Cardiac fibroblast (primary cell): ENCODE data around the gene FSTL4.
"Not testable (repeated sequence)": the region's sequence is repeated elsewhere in the genome, so short reads cannot be mapped to it uniquely, and the experiment has no call there.

Experiments used
- DNase-seq, 2 donors: peaks; one replicate each; pipeline versions ENCODE4 v3.0.0 to v3.0.0-alpha.2; 2010; ENCODE audit warnings: low read depth in 2 of 2
- H3K4me3 ChIP-seq, 2 donors: replicated peaks in 1 of 2; 1 replicate in 1 of 2; 2 replicates in 1 of 2; pipeline ENCODE4 v1.5.1; 2011; ENCODE audit warnings: low read depth in 2 of 2, low read length in 2 of 2, mild to moderate bottlenecking in 2 of 2, moderate library complexity in 1 of 2
- TF ChIP-seq, protein P1 (sequence below): IDR thresholded peaks from one replicate; pipeline ENCODE4 v1.5.1; 2011; ENCODE audit warnings: low read depth, mild to moderate bottlenecking, low read length, inconsistent platforms

FSTL4 gene

DNA sequence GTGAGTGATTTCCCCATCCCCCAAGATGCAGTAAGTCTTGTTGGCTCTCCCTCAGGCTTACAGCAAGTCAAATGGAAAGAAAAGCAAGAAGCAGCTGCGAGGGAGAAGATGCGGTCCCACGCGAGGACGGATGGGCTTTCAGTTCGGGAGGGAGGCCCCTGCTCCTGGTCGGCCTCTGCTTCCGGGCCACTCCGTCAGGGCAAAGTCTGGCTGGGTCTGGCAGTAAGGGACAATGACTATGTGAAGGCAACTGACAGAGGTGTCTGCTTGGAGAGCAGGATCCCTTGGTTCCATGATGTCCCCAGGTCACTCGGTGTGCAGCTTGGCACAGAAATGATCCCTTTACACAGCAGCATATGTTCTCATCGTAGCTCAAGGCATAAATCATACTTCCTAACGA, 413.8 kb downstream of the FSTL4 start:
- DNase-seq = no peak
- TF ChIP-seq, protein P1, sequence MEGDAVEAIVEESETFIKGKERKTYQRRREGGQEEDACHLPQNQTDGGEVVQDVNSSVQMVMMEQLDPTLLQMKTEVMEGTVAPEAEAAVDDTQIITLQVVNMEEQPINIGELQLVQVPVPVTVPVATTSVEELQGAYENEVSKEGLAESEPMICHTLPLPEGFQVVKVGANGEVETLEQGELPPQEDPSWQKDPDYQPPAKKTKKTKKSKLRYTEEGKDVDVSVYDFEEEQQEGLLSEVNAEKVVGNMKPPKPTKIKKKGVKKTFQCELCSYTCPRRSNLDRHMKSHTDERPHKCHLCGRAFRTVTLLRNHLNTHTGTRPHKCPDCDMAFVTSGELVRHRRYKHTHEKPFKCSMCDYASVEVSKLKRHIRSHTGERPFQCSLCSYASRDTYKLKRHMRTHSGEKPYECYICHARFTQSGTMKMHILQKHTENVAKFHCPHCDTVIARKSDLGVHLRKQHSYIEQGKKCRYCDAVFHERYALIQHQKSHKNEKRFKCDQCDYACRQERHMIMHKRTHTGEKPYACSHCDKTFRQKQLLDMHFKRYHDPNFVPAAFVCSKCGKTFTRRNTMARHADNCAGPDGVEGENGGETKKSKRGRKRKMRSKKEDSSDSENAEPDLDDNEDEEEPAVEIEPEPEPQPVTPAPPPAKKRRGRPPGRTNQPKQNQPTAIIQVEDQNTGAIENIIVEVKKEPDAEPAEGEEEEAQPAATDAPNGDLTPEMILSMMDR = no peak
- no peak overlapping the region for H3K4me3 ChIP-seq

DNA sequence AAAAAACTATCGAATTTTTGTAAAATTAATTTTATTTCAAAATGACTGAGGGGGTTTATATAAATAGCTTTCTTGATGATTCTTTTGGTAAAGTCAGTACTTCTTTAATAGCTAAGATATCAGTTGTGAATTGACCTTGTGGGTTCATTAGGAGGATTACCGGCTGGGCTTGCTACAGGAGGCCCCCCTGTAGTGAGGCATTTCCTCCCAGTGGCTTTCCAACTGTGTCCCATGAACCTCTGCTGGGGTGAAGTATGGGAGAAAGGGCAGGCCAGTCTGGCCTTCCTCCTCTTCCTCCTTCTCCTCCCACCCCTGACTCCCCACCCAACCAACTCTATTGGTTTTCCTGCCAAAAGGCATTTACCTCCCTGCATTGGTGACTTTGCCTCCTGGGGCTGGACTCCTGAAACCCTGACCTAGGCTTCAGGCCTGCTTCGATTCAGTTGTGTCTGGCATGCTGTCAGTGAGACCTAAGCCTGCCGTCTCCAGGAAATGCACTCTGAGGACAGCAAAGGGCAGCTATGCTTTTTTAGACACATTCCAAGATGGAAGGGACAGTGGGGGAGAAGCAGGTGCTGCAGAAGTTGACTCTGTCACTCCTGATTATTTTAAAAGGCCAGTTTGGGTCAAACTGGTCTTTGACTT, 415.8 kb downstream of the FSTL4 start:
- DNase-seq = no peak
- TF ChIP-seq, protein P1 = no peak
- H3K4me3 ChIP-seq = no peak overlapping the region

DNA sequence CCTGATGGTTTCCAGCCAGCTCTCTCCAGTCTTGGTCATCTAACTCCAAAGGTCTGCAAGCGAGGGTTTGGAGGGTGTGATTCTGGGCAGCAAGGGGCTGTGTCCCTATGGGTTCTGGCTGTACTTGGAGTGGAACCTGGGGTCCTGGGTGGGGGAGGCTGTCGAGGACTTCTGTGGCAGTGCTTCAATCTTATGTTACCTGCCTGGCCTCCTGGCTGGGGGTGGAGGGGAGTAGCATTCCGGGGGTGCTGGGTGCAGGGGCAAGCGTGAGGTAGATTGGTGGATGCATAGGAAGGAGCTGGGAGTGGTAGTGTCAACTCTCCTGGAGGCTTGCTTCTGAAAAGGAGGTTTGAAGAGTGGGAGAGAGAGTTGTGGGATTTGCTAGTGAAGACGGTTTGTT, 417.1 kb downstream of the FSTL4 start:
- TF ChIP-seq, protein P1 = no peak
- no peak overlapping the region for H3K4me3 ChIP-seq
- DNase-seq = no peak

DNA sequence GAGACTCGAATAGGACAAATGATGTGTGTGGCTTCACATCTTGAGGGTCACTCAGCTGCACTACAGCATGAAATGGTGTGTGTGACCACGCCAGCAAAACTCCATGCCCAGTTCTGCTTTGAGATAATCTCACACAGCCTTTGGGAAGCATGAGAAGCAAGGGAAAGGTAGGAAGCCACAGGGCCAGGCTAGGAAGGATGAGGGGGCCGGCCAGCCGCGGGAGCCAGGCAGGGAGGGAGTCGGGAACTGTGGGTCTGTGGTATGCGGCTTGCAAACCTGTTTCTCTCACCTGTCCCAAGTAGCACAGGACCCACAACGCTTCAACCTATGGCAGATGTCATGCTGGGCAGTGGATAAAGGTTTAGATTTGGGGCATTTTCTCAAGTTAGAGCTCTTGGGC, 418.5 kb downstream of the FSTL4 start:
- TF ChIP-seq, protein P1 = no peak
- H3K4me3 ChIP-seq = no peak overlapping the region
- DNase-seq = no peak

DNA sequence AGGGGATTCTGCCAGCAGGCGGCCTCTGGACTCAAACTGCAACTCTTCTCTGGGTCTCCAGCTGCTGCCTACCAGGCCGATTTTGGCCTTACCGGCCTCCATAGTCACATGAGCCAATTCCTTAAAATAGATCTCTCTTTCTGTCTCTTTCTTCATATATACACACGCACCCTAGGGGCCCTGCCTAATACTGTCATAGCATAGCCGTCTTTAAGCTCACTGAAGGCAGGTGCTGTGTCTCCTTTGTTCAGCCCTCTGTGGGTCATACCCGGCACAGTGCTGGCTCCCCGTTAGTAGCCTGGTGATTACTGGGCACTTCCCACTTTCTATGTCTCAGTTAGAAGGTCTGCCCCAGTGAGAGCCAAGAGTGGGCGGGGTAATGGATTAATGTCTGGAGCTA, 419.6 kb downstream of the FSTL4 start:
- H3K4me3 ChIP-seq = no peak overlapping the region
- TF ChIP-seq, protein P1 = no peak
- no peak for DNase-seq

DNA sequence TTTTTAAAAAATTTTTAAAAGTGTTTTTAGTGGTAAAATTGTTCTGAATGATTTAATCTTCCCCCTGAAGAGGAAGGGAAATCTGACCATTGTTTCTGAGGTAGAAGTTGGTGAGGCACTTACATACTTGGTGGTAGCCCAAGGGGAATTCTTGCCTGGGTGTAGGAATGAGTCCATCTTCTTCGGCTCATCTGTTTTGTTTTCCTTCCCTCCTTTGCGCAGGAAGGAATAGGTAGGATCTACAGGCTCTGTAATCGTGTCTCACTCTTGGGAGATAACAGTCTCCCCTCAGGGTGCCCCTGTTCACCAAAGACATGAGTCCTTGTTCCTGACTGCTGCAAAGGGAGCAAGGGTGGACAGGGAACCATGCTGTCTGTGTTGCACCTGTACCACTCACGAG, 422.5 kb downstream of the FSTL4 start:
- TF ChIP-seq, protein P1 = no peak
- no peak overlapping the region for H3K4me3 ChIP-seq
- no peak for DNase-seq

DNA sequence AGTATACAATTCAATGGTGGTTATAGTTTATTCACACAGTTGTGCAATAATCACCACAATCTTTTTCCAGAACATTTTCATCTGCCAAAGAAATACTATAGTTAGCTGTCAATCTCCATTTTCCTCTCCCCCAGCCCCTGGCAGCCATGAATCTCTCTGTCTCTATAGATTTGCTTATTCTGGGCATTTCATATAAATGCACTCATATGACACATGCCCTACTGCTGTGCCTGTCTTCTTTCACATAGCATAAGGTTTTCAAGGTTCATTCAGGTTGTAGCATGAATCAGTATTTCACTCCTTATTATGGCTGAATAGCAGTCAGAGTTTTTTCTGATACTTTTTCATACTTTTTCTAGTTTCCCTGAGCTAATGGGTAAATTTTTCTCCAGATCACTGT, 432.9 kb downstream of the FSTL4 start:
- no peak overlapping the region for H3K4me3 ChIP-seq
- TF ChIP-seq, protein P1 = no peak
- DNase-seq = no peak

DNA sequence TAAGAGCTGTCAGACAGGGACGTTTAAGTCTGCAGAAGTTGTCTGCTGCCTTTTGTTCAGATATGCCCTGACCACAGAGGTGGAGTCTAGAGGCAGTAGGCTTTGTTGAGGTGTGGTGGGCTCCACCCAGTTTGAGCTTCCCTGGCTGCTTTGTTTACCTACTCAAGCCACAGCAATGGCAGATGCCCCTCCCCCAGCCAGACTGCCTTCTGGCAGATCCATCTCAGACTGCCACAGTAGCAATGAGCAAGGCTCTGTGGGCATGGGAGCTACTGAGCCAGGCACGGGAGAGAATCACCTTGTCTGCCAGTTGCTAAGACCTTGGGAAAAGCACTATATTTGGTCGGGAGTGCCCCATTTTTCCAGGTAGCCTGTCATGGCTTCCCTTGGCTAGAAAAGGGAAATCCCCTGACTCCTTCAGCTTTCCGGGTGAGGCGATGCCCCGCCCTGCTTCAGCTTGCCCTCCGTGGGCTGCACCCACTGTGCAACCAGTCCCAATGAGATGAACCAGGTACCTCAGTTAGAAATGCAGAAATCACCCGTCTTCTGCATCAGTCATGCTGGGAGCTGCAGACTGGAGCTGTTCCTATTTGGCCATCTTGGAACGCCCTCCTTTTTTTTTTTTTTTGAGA, 441.5 kb downstream of the FSTL4 start:
- H3K4me3 ChIP-seq, DNase-seq: not testable (repeated sequence)
